Transverse colon (tissue), 4 donors: ENCODE measurements around the gene ANKRD66. TPM values are rescaled to one million over a fixed set of nuclear protein-coding genes. Genes with fewer than 3 reads are reported as not detected.

Source experiments
- DNase-seq: peaks from one replicate; pipeline ENCODE4 v3.0.0-alpha.2; 2019
- H3K27ac ChIP-seq, 4 donors: fragments of 200-600 bp; sonication (generic); 2 replicates each; pipeline ENCODE4 v1.5.1; 2016 to 2018; ENCODE audit warnings: inconsistent platforms in 4 of 4
- H3K27me3 ChIP-seq: fragments of 200-600 bp; sonication (generic); 2 replicates; pipeline ENCODE4 v1.5.1; 2017; ENCODE audit warnings: inconsistent platforms
- H3K36me3 ChIP-seq, 4 donors: fragments of 200-600 bp; sonication (generic); 2 replicates each; pipeline ENCODE4 v1.5.1; 2017 to 2019; ENCODE audit warnings: inconsistent platforms in 4 of 4
- H3K4me1 ChIP-seq, 4 donors: fragments of 200-600 bp; sonication (generic); 2 replicates each; pipeline ENCODE4 v1.5.1; 2017 to 2020; ENCODE audit warnings: inconsistent platforms in 4 of 4
- H3K4me3 ChIP-seq, 4 donors: fragments of 200-600 bp; sonication (generic); 1 replicate in 1 of 4; 2 replicates in 3 of 4; pipeline versions ENCODE4 v1.5.1 to v1.6.1; 2017 to 2019; ENCODE audit warnings: inconsistent platforms in 4 of 4
- H3K9me3 ChIP-seq, 2 donors: fragments of 200-600 bp; sonication (generic); 2 replicates each; pipeline ENCODE4 v1.5.1; 2017 to 2019; ENCODE audit warnings: inconsistent platforms in 2 of 2
- EP300 ChIP-seq: sonication (generic); formaldehyde crosslinking; IDR thresholded peaks from one replicate; pipeline ENCODE4 v1.6.1; 2017; ENCODE audit warnings: antibody characterized with exemption, low read depth
- POLR2A ChIP-seq: fragments of 450-650 bp; IDR thresholded peaks from one replicate; pipeline ENCODE4 v1.6.1; 2016; ENCODE audit warnings: antibody characterized with exemption, mild to moderate bottlenecking, moderate library complexity
- POLR2AphosphoS5 ChIP-seq, 3 donors: sonication (generic); formaldehyde crosslinking; IDR thresholded peaks; one replicate each; pipeline ENCODE4 v1.6.1; 2016; ENCODE audit warnings: antibody characterized with exemption in 3 of 3
- WGBS, 2 donors: methylation state at CpG; one replicate each; pipeline ENCODE4 v1.1.5; 2018; ENCODE audit warnings: low coverage in 1 of 2; 5-methylcytosine and 5-hydroxymethylcytosine counted together
- in situ Hi-C, 4 donors: fragments of 200-750 bp; cut with MboI; loops; one replicate each; pipeline versions ENCODE4 v1.15.0 to v1.15.1; 2017; ENCODE audit warnings: low sequenced_read_pairs in 3 of 4, low pct_ligation_motif_present in 1 of 4, low pct_unique_long_range_greater_than_20kb in 1 of 4
- intact Hi-C: fragments of 100-400 bp; cut with DNase I; formaldehyde crosslinking; loops from one replicate; pipeline ENCODE4 v1.15.1; 2023; ENCODE audit warnings: low total_unique reads
- total RNA-seq, 4 donors: library from RNA; depleted of rRNA; stranded (reverse); fragments of >200 nt; gene quantifications; one replicate each; pipeline ENCODE4 v1.1.0, GENCODE V29; 2016
- TF ChIP-seq, protein P1 (sequence below), 5 experiments: fragments of 200-600 bp in 3 of 5; fragments of 450-650 bp in 2 of 5; sonication (generic) in 3 of 5; IDR thresholded peaks; 1 replicate in 2 of 5; 2 replicates in 3 of 5; pipeline ENCODE4 v1.5.1; 2016 to 2017; ENCODE audit warnings: antibody characterized with exemption in 5 of 5, inconsistent platforms in 3 of 5, mild to moderate bottlenecking in 2 of 5, moderate library complexity in 1 of 5

Gene ANKRD66
- not detected for total RNA-seq

DNA sequence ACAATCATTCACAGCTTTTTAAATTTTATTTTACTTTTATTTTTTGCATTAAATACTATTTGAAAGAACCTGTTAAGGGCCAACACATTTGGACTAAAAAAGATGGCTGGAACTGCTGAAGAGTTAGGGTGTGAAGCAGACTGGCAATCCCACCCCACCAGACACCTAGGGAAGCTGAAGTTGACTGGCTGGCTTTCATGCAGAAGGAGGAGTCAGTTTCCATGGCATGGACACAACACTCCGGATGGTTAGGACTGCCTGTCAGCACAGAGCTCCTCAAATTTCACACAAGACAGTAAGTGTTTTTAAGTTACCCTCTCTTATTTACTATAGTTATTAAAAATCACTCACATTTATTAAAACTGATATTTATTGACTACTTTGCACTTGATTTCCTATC, at the start of gene ANKRD66:
Gene ANKRD66, plus strand, starts transcription at position 238 of the 400 bp plus-strand sequence. CDS start 5,016 bp downstream, outside the sequence.
- Histone ChIP-seq H3K27ac (no peak within 1 kb of the TSS), H3K4me3 (no peak within 1 kb of the TSS), H3K27me3 (no peaks in the 10 kb centered on the region), H3K36me3 (no peaks in the 10 kb centered on the region), H3K4me1 (no peaks in the 10 kb centered on the region), H3K9me3 (no peaks in the 10 kb centered on the region)
- 83 to 86% methylated on average over 1 of the region's 1 CpG for WGBS, 2 donors
- DNase-seq: no peak
- in situ Hi-C loops: no loop called here
- no peak for TF ChIP-seq EP300
- no peak for TF ChIP-seq POLR2AphosphoS5 (IDR thresholded peaks at IDR 0.05)
- TF ChIP-seq, protein P1, sequence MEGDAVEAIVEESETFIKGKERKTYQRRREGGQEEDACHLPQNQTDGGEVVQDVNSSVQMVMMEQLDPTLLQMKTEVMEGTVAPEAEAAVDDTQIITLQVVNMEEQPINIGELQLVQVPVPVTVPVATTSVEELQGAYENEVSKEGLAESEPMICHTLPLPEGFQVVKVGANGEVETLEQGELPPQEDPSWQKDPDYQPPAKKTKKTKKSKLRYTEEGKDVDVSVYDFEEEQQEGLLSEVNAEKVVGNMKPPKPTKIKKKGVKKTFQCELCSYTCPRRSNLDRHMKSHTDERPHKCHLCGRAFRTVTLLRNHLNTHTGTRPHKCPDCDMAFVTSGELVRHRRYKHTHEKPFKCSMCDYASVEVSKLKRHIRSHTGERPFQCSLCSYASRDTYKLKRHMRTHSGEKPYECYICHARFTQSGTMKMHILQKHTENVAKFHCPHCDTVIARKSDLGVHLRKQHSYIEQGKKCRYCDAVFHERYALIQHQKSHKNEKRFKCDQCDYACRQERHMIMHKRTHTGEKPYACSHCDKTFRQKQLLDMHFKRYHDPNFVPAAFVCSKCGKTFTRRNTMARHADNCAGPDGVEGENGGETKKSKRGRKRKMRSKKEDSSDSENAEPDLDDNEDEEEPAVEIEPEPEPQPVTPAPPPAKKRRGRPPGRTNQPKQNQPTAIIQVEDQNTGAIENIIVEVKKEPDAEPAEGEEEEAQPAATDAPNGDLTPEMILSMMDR (IDR thresholded peaks at IDR 0.05): no peak
- TF ChIP-seq POLR2A: no peak
- intact Hi-C loops: no loop called here

DNA sequence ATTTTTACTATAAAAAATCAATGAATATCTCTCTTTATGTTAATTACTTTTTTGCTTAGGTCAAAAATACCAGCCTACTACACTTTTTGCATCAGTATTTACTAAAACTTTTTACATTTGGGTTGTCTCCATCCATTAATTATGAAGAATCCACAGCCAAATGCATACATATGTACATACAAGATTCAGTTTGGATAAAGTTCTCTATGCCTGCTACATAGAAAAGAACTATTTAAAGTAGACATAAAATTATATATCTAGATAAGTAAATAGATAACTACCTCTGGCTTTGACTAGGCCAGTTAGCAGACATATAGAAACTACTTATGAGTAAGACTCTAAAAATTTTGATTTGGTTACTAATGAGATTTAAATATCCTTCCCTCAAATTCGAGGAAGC, 46.8 kb upstream of the ANKRD66 start:
- TF ChIP-seq EP300 (no peak), POLR2A (no peak), POLR2AphosphoS5 (IDR thresholded peaks at IDR 0.05) (no peak)
- TF ChIP-seq, protein P1 (IDR thresholded peaks at IDR 0.05): no peak
- H3K9me3 ChIP-seq: no peaks in the 10 kb centered on the region
- in situ Hi-C loops (no loop called here), intact Hi-C loops (no loop called here)
- no peaks in the 10 kb centered on the region for H3K27me3 ChIP-seq
- H3K4me1 ChIP-seq: no peaks in the 10 kb centered on the region
- no peaks in the 10 kb centered on the region for H3K36me3 ChIP-seq
- H3K27ac ChIP-seq: no peak overlapping the region
- no peak overlapping the region for H3K4me3 ChIP-seq
- DNase-seq: no peak
- 66 to 67% methylated on average over 1 of the region's 1 CpG for WGBS, 2 donors

DNA sequence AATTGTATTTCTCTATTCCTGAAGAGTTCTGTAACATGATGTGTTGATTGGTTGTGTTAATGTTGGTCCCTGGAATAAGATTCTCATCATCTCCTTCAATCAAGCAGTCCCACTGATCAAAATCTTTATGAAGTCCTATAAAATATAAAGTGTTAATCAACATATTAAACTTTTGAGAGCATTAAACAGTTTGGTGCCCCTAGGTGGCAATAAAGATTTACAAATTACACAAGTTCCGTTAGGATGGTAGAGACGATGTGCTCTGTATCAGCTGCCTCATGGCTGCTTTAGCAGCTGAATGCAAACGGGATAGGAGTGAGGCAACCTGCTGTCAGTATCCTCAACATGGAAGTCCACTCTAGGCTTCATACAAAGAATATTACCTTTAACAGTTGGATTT, 42.2 kb upstream of the ANKRD66 start:
- Histone ChIP-seq H3K27ac (no peak overlapping the region), H3K27me3 (no peaks in the 10 kb centered on the region), H3K36me3 (no peaks in the 10 kb centered on the region), H3K4me3 (no peak overlapping the region), H3K4me1 (no peaks in the 10 kb centered on the region), H3K9me3 (no peaks in the 10 kb centered on the region)
- WGBS, 2 donors: 4 to 7% methylated on average over 3 of the region's 3 CpGs
- intact Hi-C loops: no loop called here
- TF ChIP-seq POLR2AphosphoS5 (IDR thresholded peaks at IDR 0.05): no peak
- TF ChIP-seq POLR2A: no peak
- no peak for DNase-seq
- in situ Hi-C loops: no loop called here

DNA sequence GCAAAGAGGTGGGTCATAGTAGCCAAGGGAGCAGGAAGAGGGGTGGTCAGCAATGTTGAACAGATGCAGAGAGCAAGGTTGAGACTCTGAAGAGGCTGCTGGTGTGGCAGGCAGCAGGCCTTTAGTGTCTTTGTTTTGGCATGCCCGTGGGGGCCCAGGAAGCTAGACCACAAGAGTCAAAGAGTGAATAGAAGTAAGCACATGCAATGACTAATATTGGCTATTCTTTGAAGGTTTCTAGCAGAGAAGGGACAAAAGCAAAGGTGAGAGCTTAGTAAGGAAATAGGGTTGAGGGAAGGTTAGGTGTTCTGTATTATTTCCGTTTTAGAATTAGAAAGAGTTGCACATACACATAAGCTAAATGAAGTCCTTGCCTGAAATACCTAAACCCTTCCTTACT, 40.3 kb upstream of the ANKRD66 start:
- DNase-seq: no peak
- no peaks in the 10 kb centered on the region for H3K9me3 ChIP-seq
- WGBS, 2 donors: 69 to 82% methylated on average over 2 of the region's 2 CpGs
- H3K36me3 ChIP-seq: no peaks in the 10 kb centered on the region
- in situ Hi-C loops: no loop called here
- H3K4me1 ChIP-seq: no peaks in the 10 kb centered on the region
- no peaks in the 10 kb centered on the region for H3K27me3 ChIP-seq
- no peak overlapping the region for H3K4me3 ChIP-seq
- H3K27ac ChIP-seq: no peak overlapping the region
- TF ChIP-seq EP300: no peak
- no peak for TF ChIP-seq POLR2A
- intact Hi-C loops: no loop called here

DNA sequence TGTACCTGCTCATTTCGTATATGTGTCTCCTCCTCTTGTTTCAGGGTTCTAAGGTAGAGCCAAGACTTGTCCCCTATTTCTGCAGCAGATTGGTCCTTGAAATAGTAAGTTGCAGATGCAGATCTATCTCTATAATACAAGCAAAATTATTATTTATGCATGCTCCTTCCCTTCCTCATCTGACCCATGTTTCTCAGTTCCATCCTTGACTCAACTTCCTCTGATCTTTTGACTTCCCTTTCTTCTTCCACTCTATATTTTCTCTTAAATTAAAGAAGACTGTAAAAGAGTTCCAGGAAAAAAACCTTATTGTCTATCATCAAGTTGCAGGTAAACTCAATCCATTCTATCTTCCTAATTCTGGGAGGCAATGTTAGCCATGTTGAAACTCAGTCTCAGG, 35.2 kb upstream of the ANKRD66 start:
- no peaks in the 10 kb centered on the region for H3K27me3 ChIP-seq
- intact Hi-C loops: no loop called here
- no peaks in the 10 kb centered on the region for H3K9me3 ChIP-seq
- H3K4me3 ChIP-seq: no peak overlapping the region
- 73 to 86% methylated on average over 1 of the region's 1 CpG for WGBS, 2 donors
- H3K27ac ChIP-seq: no peak overlapping the region
- no peak for DNase-seq
- H3K4me1 ChIP-seq: no peaks in the 10 kb centered on the region
- TF ChIP-seq, protein P1 (IDR thresholded peaks at IDR 0.05): no peak
- no peak for TF ChIP-seq POLR2A
- TF ChIP-seq POLR2AphosphoS5 (IDR thresholded peaks at IDR 0.05): no peak
- TF ChIP-seq EP300: no peak
- H3K36me3 ChIP-seq: no peaks in the 10 kb centered on the region
- in situ Hi-C loops: no loop called here
